CD14-positive monocyte (primary cell): ENCODE measurements around the gene CDT1. TPM values are rescaled to one million over a fixed set of nuclear protein-coding genes. Genes with fewer than 3 reads are reported as not detected.
A peak's percentile ranks its signal among the peaks of the same experiment; 100 is the strongest.

Source experiments
- DNase-seq, 3 donors: peaks; one replicate each; pipeline ENCODE4 v3.0.0-alpha.2; 2011 to 2022
- H2AFZ ChIP-seq: 2 replicates; pipeline ENCODE4 v1.6.0; 2012; ENCODE audit warnings: mild to moderate bottlenecking, low read depth, low read length, inconsistent platforms; ENCODE audit not compliant: insufficient read depth, poor library complexity, severe bottlenecking
- H3K27ac ChIP-seq, 2 donors: 1 replicate in 1 of 2; 2 replicates in 1 of 2; pipeline ENCODE4 v1.5.1; 2012 to 2013; ENCODE audit warnings: low read length in 2 of 2, control low read depth in 1 of 2, inconsistent platforms in 1 of 2, low read depth in 1 of 2, mild to moderate bottlenecking in 1 of 2
- H3K27me3 ChIP-seq, 2 donors: one replicate each; pipeline versions ENCODE4 v1.6.0 to v1.6.1; 2011 to 2013; ENCODE audit warnings: low read length in 2 of 2; ENCODE audit not compliant: control insufficient read depth in 2 of 2, insufficient read depth in 2 of 2
- H3K36me3 ChIP-seq, 2 donors: replicated peaks in 1 of 2; 1 replicate in 1 of 2; 2 replicates in 1 of 2; pipeline versions ENCODE4 v1.5.1 to v1.6.1; 2012 to 2013; ENCODE audit warnings: low read length in 2 of 2, control low read depth in 1 of 2, inconsistent platforms in 1 of 2, mild to moderate bottlenecking in 1 of 2; ENCODE audit not compliant: insufficient read depth in 2 of 2, control insufficient read depth in 1 of 2
- H3K4me1 ChIP-seq, 2 donors: 1 replicate in 1 of 2; 2 replicates in 1 of 2; pipeline versions ENCODE4 v1.5.1 to v1.6.1; 2012 to 2013; ENCODE audit warnings: low read length in 2 of 2, control low read depth in 1 of 2, inconsistent platforms in 1 of 2, mild to moderate bottlenecking in 1 of 2, moderate library complexity in 1 of 2; ENCODE audit not compliant: insufficient read depth in 2 of 2, control insufficient read depth in 1 of 2
- H3K4me2 ChIP-seq: replicated peaks from 2 replicates; pipeline ENCODE3; 2012; ENCODE audit warnings: low read length, moderate library complexity, mild to moderate bottlenecking; ENCODE audit not compliant: poor library complexity, severe bottlenecking; ENCODE audit errors: extremely low read depth
- H3K4me3 ChIP-seq, 3 experiments: fragments of 200-600 bp in 1 of 3; sonication (generic) in 1 of 3; replicated peaks in 1 of 3; 1 replicate in 2 of 3; 2 replicates in 1 of 3; pipeline ENCODE4 v1.5.1; 2011 to 2013; ENCODE audit warnings: low read length in 3 of 3, mild to moderate bottlenecking in 3 of 3, control low read depth in 2 of 3, low read depth in 2 of 3, inconsistent platforms in 1 of 3, moderate library complexity in 1 of 3
- H3K79me2 ChIP-seq: 2 replicates; pipeline ENCODE4 v1.6.0; 2012; ENCODE audit warnings: mild to moderate bottlenecking, control low read depth, inconsistent platforms, low read length, moderate library complexity; ENCODE audit not compliant: insufficient read depth
- H3K9ac ChIP-seq: 2 replicates; pipeline ENCODE4 v1.6.0; 2017; ENCODE audit warnings: low read length, mild to moderate bottlenecking; ENCODE audit not compliant: insufficient read depth, poor library complexity, severe bottlenecking
- H3K9me3 ChIP-seq, 2 donors: replicated peaks in 1 of 2; 1 replicate in 1 of 2; 2 replicates in 1 of 2; pipeline versions ENCODE4 v1.5.1 to v1.6.1; 2012 to 2013; ENCODE audit warnings: low read length in 2 of 2, control low read depth in 1 of 2; ENCODE audit not compliant: control insufficient read depth in 1 of 2, insufficient read depth in 1 of 2
- H4K20me1 ChIP-seq: 2 replicates; pipeline ENCODE4 v1.6.0; 2012; ENCODE audit warnings: mild to moderate bottlenecking, low read length, control low read depth, moderate library complexity; ENCODE audit not compliant: insufficient read depth
- H3K27ac Mint-ChIP-seq, 7 donors: one replicate each; pipeline ENCODE4 v1.8.0; 2020; ENCODE audit warnings: mild to moderate bottlenecking in 7 of 7, mixed read lengths in 7 of 7, moderate library complexity in 6 of 7, inconsistent platforms in 2 of 7
- H3K27me3 Mint-ChIP-seq, 3 donors: one replicate each; pipeline ENCODE4 v1.8.0; 2021 to 2022; ENCODE audit warnings: low read depth in 3 of 3, mild to moderate bottlenecking in 3 of 3, mixed read lengths in 3 of 3, moderate library complexity in 3 of 3, inconsistent platforms in 1 of 3
- H3K36me3 Mint-ChIP-seq, 2 donors: one replicate each; pipeline ENCODE4 v1.8.0; 2020; ENCODE audit warnings: mixed read lengths in 2 of 2, inconsistent platforms in 1 of 2, mild to moderate bottlenecking in 1 of 2
- H3K4me1 Mint-ChIP-seq: one replicate; pipeline ENCODE4 v1.8.0; 2020; ENCODE audit warnings: mild to moderate bottlenecking, mixed read lengths
- H3K4me3 Mint-ChIP-seq, 2 donors: one replicate each; pipeline ENCODE4 v1.8.0; 2020; ENCODE audit warnings: mild to moderate bottlenecking in 2 of 2, mixed read lengths in 2 of 2, moderate library complexity in 1 of 2
- H3K9me3 Mint-ChIP-seq, 7 donors: one replicate each; pipeline ENCODE4 v1.8.0; 2020 to 2022; ENCODE audit warnings: mixed read lengths in 7 of 7, mild to moderate bottlenecking in 6 of 7, moderate library complexity in 6 of 7, inconsistent platforms in 2 of 7
- CTCF ChIP-seq: fragments of 200-600 bp; IDR thresholded peaks from one replicate; pipeline ENCODE4 v1.8.0; 2022; ENCODE audit warnings: antibody characterized with exemption, mild to moderate bottlenecking
- WGBS: methylation state at CpG from one replicate; pipeline ENCODE4 v1.1.5; 2013; ENCODE audit warnings: missing lambda C conversion rate; ENCODE audit not compliant: insufficient coverage; 5-methylcytosine and 5-hydroxymethylcytosine counted together
- intact Hi-C, 2 donors: fragments of 100-400 bp; cut with micrococcal nuclease; formaldehyde crosslinking; loops; one replicate each; pipeline versions ENCODE4 v1.15.0 to v1.15.1; 2023
- polyA plus RNA-seq, 3 donors: library from polyadenylated mRNA; depleted of rRNA in 1 of 3; unstranded in 2 of 3; stranded (reverse) in 1 of 3; fragments of 300-500 nt in 2 of 3; fragments of >200 nt in 1 of 3; fragmentation: Illumina TruSeq in 2 of 3; gene quantifications; 1 replicate in 2 of 3; 2 replicates in 1 of 3; pipeline ENCODE4 v1.2.3, GENCODE V29; 2012 to 2021

The CDT1 gene
- polyA plus RNA-seq, 3 donors: 0.07 to 0.24 (median 0.16) TPM

- H3K4me1 ChIP-seq: peaks cover 35 to 42% of the 10 kb centered on the region in 2 donors
- H3K9ac ChIP-seq: peak overlapping the region; percentile 84
- H2AFZ ChIP-seq: peak overlapping the region; percentile 80
Measured at GRCh38 chr16:88812513-88813268, 9.1 kb downstream of the CDT1 start.

More at GRCh38 chr16:88812513-88813268, 9.1 kb downstream of the CDT1 start:
- peaks cover 19 to 29% of the 10 kb centered on the region in 2 donors for H3K36me3 Mint-ChIP-seq
- H3K4me3 ChIP-seq: peak overlapping the region; percentile 48 to 83 (median 58)
- H3K27ac Mint-ChIP-seq: peak overlapping the region in 6 of 7 donors; percentile 46 to 87 (median 80)
- peaks cover 28% of the 10 kb centered on the region for H3K4me1 Mint-ChIP-seq
- peaks cover 0 to 2% (median 0%) of the 10 kb centered on the region in 3 donors for H3K27me3 Mint-ChIP-seq
- no peaks in the 10 kb centered on the region for H3K9me3 Mint-ChIP-seq
- H4K20me1 ChIP-seq: peaks cover 47% of the 10 kb centered on the region
- peaks cover 14 to 22% of the 10 kb centered on the region in 2 donors for H3K36me3 ChIP-seq
- H3K27me3 ChIP-seq: no peaks in the 10 kb centered on the region
- no peaks in the 10 kb centered on the region for H3K9me3 ChIP-seq
- peak overlapping the region; percentile 99 for H3K4me2 ChIP-seq
- peak overlapping the region; percentile 42 to 93 for H3K27ac ChIP-seq
- H3K79me2 ChIP-seq: peaks cover 38% of the 10 kb centered on the region
- H3K4me3 Mint-ChIP-seq: peak overlapping the region; percentile 73 to 87
- TF ChIP-seq CTCF: peak; percentile 38
- WGBS: 7% methylated on average over 17 of the region's 37 CpGs
- peak in 2 of 3 donors; percentile 39 to 63 for DNase-seq
- intact Hi-C loops: loop anchor here (1.0 to 10.0 kb wide), 3 partner anchors 9 to 402 kb away; partner anchors contain the start of genes CDT1 (in 1 of the 2), GALNS (in 1 of the 2), TRAPPC2L (in 1 of the 2) and ZNF778 (in 1 of the 2)
